GOT3 (cell line): Measurements from ENCODE around the gene ZNF474.
"Not testable (repeated sequence)": the region's sequence is repeated elsewhere in the genome, so short reads cannot be mapped to it uniquely, and the experiment has no call there.

ENCODE experiments used
- DNase-seq: peaks from one replicate; lab custom pipeline; 2025; ENCODE audit warnings: mixed read lengths; lab: John Stamatoyannopoulos, UW

ZNF474 gene

GRCh38 chr5:122129306-122129705 is at the start of gene ZNF474:
ZNF474 (plus strand) TSS chr5:122129546; CDS start chr5:122151991, 22,445 bp downstream.
- DNase-seq, result peak; percentile 51

GRCh38 chr5:122081541-122081940 is 47.8 kb upstream of the ZNF474 start:
- DNase-seq, result no peak

GRCh38 chr5:122083535-122083934 is 45.8 kb upstream of the ZNF474 start:
- DNase-seq, result no peak

- no peak for DNase-seq
Observed at GRCh38 chr5:122085041-122085440, 44.3 kb upstream of the ZNF474 start.

- no peak for DNase-seq
Observed at GRCh38 chr5:122089096-122090013, 40.0 kb upstream of the ZNF474 start.

- no peak for DNase-seq
Observed at GRCh38 chr5:122091936-122092600, 37.3 kb upstream of the ZNF474 start.

GRCh38 chr5:122093415-122094180 is 35.7 kb upstream of the ZNF474 start:
- no peak for DNase-seq

- not testable (repeated sequence) for DNase-seq
Observed at GRCh38 chr5:122094251-122094650, 35.1 kb upstream of the ZNF474 start.

GRCh38 chr5:122095158-122095557 is 34.2 kb upstream of the ZNF474 start:
- DNase-seq, result no peak

- no peak for DNase-seq
Observed at GRCh38 chr5:122097391-122097790, 32.0 kb upstream of the ZNF474 start.

- no peak for DNase-seq
Observed at GRCh38 chr5:122099060-122099790, 30.1 kb upstream of the ZNF474 start.

GRCh38 chr5:122101636-122102285 is 27.6 kb upstream of the ZNF474 start:
- DNase-seq, result no peak

- no peak for DNase-seq
Observed at GRCh38 chr5:122102825-122103224, 26.5 kb upstream of the ZNF474 start.

- DNase-seq, result no peak
Observed at GRCh38 chr5:122105909-122106308, 23.4 kb upstream of the ZNF474 start.

GRCh38 chr5:122107016-122107415 is 22.3 kb upstream of the ZNF474 start:
- DNase-seq, result no peak

- DNase-seq, result no peak
Observed at GRCh38 chr5:122110987-122111386, 18.4 kb upstream of the ZNF474 start.

GRCh38 chr5:122111460-122111859 is 17.9 kb upstream of the ZNF474 start:
- DNase-seq, result no peak

GRCh38 chr5:122112063-122112462 is 17.3 kb upstream of the ZNF474 start:
- DNase-seq, result no peak

- DNase-seq, result no peak
Observed at GRCh38 chr5:122112733-122113558, 16.4 kb upstream of the ZNF474 start.

- no peak for DNase-seq
Observed at GRCh38 chr5:122114501-122114900, 14.8 kb upstream of the ZNF474 start.
